8988T (cell line): ENCODE measurements around the gene THRSP.
"Not testable (repeated sequence)": the region's sequence is repeated elsewhere in the genome, so short reads cannot be mapped to it uniquely, and the experiment has no call there.

ENCODE experiments used
- DNase-seq: peaks from one replicate; pipeline ENCODE4 v3.0.0; 2011

The THRSP gene, protein sequence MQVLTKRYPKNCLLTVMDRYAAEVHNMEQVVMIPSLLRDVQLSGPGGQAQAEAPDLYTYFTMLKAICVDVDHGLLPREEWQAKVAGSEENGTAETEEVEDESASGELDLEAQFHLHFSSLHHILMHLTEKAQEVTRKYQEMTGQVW

DNA sequence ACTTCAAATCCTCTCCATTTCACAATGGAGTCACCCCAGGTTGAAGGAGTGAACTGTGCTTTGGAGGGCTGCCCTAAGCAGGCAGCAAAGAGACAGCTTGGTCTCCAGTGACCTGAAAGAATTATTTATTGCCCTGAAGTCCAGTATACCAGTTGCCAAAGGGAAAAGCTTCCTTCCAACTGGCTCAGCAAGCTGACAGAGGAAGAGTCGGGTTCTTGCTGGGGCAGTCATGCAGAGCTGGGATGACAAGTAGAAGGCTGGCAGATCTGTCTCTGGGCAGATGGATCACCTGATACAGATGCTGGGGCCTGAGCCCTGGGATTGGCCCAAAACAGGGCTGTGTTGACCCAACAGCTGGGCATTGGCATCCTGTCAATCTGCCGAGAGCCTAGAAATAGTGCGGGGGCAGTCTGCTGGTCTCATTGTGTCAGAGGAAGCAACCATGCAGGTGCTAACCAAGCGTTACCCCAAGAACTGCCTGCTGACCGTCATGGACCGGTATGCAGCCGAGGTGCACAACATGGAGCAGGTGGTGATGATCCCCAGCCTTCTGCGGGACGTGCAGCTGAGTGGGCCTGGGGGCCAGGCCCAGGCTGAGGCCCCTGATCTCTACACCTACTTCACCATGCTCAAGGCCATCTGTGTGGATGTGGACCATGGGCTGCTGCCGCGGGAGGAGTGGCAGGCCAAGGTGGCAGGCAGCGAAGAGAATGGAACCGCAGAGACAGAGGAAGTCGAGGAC is at the start of gene THRSP:
Gene THRSP (plus strand): TSS at position 422 of the 742 bp plus-strand sequence. CDS start 21 bp downstream, at position 443.
- no peak for DNase-seq

DNA sequence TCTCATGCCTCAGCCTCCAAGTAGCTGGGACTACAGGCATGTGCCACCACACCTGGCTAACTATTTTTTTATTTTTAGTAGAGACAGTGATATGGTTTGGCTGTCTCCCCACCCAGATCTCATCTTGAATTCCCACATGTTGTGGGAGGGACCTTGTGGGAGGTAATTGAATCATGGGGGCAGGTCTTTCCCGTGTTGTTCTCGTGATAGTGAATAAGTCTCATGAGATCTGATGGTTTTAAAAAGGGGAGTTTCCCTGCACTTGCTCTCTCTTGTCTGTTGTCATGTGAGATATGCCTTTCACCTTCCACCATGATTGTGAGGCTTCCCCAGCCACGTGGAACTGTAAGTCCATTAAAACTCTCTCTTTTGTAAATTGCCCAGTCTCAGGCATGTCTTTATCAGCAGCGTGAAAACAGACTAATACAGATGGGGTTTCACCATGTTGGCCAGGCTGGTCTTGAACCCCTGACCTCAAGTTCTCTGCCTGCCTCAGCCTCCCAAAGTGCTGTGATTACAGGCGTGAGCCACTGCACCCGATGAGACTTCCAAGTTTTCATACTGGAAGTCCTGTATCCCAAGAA is 48.6 kb upstream of the THRSP start:
- DNase-seq = not testable (repeated sequence)

DNA sequence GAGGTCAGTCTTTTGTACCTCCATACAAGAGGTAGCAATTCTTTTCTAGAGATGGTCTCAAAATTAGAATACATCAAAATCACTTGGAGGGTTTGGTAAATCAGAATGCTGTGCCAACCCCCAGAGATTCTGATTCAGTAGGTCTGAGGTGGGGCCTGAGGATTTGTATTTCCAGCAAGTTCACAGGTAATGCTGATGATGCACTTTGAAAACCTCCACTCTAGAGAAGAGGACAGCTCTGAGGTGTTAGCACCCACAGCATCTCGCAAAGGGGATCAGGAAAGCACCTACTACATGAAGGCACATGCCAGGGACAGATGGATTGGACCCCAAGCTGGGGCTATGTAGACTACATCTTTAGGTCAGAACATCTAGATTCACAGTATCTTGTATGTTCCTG is 47.8 kb upstream of the THRSP start:
- DNase-seq = no peak

DNA sequence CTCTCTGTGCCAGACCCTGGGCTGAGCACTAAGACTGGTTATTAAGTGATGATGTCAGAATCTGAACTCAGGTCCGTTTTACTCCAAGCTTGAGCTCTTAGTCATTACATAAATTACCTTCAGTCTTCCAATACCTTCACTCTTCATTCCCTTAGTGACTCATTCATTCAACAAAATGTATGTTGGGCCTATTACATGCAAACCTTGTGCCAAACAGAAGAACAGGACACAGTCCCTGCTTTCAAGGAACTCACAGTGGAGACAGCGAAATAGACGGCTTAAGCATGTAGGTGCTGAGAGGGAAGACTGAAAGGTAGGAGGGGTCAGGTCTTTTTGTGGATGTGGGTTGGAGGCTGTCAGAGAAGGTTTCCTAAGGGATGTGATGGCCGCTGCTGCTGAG is 43.9 kb upstream of the THRSP start:
- no peak for DNase-seq

DNA sequence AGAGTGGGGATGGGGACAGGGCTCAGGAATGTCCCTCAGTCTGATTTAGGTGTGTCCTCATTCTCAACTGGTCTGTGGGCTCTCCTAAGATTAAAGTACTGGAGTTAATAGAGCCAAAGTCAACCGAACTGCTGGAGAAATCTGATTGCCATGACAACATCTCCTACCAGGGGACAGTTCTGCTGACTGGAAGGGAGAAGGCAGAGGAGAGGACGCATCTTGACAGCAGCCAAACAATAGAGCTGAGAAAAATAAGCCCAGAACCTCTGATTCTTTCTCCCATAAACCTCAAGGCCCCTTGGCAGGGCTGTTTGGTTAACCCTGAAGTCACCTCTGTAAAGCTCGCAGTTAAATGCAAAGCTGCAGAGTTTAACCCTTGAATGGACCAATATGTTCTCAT is 43.4 kb upstream of the THRSP start:
- no peak for DNase-seq

DNA sequence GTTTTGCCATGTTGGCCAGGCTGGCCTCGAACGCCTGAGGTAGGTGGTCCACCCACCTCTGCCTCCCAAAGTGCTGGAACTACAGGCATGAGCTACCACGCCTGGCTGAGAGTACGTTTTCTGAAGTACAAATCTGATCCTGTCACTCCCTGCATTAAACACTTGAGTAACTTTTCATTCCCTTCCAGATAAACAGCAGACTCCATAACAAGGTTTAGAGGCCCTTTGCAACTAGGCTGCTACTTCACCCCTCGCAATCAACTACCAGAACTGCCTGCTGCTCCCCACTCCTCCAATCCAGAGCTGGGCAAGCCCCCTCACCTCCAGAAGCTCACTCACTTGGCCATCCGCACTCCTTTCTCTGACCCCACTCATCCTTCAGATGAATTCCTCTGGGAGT is 42.0 kb upstream of the THRSP start:
- no peak for DNase-seq

DNA sequence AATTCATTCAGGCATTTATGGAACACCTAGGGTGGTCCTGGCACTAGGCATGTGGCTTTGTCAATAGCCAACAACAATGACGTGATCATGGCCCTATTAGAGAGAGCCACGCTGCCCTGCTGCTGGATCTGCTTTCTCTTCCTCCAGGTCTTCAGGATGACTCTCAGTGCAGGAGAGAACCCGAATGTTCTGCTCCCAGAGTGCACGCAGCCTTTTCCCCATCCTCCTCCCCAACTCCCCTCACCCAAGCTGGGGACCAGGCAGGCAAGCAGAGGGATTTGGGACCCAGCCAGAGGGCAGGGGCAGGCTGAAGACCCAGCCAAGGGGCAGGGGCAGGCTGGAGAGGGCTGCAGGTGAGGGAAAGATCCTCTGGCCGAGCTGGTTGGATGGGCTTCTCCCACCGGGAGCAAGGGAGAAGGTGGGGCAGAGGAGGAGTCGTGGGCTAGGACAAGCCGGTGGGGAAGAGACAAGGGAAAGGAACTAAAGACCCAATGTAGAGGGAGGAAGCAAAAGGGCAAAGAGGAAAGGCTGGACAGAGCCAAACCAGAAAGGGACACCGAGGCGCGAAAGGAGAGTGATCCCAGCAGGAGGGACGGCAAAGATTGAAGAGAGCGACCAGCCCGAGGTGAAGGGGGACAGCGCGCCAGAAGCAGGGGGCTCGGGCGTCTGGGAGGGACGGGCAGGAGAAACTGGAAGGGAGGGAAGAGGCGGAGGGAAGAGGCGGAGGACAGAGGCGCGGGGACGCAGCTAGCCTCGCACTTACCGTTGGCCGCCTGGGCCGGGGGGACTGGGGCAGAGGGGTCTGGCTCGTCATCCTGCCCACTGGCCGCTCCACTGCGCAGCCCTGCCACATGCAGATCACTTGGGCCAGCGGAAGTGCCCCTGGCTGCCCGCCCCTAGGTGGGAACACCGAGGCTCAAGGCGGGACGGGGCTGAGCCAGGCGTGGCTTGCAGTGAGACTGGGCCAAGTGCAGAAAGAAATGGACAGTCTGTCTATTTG is 41.0 kb upstream of the THRSP start, which contains the start of gene KCTD14:
Gene KCTD14 (minus strand): TSS at position 880 of the 1,000 bp plus-strand sequence. CDS start 27 bp downstream, at position 853.
- peak; percentile 89 for DNase-seq

DNA sequence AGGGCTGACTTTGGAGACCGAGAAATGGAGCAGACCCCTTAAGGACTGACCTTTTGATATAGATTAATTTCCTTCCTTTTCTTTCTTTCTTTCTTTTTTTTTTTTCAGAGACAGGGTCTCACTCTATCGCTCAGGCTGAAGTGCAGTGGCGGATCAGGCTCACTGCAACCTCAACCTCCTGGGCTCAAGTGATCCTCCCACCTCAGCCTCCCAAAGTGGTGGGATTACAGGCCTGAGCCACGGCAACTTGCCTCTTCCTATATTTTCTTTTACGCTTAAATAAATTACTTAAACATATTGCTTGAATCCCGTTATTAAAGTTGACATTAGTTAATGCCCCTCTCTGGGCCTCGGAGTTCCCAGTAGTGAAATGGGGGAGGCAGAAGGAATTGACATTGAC is 40.2 kb upstream of the THRSP start:
- DNase-seq = no peak

DNA sequence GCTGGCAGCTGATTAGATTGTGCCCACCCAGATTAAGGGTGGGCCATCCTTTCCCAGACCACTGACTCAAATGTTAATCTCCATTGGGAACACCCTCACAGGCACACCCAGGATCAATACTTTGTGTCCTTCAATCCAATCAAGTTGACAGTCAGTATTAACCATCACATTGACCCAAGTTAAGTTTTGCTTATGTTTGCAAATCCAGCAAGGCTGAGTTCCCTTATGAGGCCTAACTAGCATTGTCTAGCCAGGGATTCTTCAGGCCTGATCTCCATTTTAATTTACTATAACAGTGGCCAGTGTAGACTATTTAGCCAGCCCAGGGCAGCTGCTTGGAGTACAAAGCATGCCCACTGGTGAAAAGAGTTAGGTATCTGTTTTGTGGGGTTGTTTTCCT is 38.3 kb upstream of the THRSP start:
- no peak for DNase-seq

DNA sequence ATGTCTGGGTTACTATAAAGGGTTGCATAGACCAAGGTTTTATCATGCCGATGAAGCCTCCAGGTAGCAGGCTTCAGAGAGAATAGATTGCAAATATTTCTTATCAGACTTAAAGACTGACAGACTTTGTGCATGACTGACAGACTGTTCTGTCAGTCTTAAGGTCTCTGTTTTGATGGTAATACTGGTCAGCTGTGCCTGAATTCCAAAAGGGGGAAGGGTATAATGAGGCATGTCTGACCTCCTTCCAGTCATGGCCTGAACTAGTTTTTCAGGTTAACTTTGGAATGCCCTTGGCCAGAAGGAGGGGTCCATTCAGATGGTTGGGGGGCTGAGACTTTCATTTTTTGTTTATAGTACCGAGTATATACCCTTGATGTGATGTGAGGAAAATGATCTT is 35.9 kb upstream of the THRSP start:
- DNase-seq = no peak

DNA sequence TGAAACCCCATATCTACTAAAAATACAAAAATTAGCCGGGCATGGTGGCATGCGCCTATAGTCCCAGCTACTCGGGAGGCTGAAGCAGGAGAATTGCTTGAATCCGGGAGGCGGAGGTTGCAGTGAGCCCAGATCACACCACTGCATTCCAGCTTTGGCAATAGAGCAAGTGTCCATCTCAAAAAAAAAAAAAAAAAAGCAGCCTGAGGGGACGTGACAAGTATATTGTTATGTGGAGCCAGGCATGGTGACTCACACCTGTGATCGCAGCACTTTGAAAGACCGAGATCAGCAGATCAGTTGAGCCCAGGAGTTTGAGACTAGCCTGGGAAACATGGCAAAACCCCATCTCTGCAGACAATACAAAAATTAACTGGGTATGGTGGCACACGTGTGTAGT is 35.2 kb upstream of the THRSP start:
- DNase-seq = not testable (repeated sequence)

DNA sequence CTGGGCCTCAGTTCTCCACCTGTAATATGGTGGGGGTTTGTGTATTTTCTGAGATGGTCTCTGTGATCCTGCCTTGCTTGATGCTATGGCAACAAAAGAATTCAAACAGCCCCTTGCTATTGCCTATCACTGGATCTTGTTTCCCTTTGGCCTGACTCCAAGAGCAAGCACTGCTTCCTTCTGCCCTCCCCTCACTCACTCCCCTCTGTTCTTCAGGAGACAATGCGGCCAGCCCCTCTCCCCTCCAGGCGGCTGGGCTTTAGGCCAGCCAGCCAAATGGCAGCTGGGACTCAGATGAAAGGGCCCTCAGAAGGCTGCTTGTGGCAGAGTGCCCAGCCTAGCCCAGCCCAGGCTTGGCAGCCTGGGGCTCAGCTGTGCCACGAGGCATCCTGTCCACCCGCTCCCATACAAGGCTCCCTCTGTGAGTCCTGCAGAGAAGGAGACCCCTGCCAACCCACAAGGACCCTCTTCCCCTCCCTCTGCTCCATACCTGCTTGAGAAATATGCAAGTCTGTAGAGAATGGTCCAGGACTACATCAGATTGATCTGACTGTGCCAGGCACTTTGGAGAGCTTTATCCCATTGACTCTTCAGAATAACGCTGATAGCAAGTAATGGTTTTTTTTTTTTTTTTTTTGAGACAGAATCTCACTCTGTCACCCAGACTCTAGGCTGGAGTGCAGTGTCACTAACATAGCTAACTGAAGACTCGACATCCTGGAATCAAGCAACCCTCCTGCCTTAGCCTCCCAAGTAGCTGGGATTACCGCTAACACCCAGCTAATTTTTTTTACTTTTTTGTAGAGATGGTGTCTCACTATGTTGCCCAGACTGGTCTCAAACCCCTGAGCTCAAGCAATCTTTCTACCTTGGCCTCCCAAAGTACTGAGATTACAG is 33.0 kb upstream of the THRSP start:
- DNase-seq = no peak

DNA sequence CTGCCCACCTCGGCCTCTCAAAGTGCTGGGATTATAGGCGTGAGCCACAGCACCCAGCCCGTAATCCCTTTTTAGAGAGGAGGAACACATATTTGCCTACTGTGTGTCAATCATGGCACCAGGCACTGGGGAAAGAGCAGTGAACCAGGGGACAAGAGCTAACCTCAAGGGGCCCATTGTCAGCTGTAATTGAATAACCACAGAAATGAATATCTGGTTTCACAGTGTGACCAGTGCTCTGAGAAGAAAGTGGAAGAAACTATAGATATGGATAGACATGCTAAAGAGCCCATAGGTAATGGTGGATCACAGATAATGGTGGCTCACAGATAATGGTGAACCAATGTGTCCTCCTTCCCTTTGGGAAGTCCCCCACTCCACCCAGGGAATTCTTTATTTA is 32.0 kb upstream of the THRSP start:
- no peak for DNase-seq

DNA sequence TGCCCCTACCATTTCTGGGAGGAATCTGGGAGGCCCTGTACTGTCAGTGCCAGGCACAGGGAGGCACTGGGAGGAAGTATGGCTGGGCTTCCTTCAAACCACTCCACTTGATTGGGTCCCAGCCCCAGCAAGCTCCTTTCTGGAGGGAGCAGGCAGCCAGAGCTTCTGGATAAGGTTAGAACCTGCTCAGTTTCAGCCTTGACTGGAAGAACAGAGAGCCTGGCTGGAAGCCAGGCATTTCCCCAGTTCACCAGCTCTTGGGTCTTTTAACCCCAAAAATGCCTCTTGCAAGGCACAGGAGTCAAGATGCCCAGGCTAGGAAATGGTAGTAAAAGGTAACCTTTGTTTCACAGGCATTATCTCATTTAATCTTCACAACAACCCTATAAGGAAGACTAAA is 31.6 kb upstream of the THRSP start:
- no peak for DNase-seq

DNA sequence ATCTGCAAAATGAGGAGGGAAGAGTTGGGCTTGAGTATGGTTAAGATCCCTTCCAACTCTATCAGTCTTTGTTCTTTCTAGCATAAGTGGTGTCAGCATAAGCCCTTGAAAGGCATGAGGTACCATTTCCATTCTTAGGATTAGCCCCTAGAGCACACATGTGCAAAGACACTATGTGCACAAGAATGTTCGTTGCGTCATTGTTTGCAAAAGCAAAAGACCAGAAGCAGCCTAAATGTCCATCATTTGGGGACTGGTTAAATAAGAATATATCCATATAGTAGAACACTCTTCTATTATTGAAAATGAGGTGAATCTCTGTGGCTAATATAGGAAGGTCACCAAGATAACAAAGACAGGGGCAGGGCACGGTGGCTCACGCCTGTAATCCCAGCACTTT is 30.6 kb upstream of the THRSP start:
- no peak for DNase-seq

DNA sequence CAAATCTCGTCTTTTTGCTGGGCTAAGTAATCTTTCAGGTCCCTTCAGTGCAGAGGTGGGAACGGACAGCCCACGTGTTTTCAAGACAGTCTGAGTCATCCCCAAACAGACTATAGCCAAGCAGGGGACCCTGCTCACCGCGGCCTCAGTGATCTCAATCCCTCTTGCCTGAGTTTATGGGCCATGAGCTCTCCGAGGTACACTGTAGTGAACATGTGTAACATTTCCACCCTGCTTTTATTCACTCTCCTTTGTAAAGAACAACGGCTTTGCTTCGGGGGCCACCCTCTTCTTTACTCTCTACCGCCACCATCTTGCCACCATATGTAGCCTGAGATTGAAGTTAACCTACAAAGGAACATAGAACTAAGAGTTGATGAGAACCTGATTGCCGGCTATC is 29.0 kb upstream of the THRSP start:
- DNase-seq = no peak

DNA sequence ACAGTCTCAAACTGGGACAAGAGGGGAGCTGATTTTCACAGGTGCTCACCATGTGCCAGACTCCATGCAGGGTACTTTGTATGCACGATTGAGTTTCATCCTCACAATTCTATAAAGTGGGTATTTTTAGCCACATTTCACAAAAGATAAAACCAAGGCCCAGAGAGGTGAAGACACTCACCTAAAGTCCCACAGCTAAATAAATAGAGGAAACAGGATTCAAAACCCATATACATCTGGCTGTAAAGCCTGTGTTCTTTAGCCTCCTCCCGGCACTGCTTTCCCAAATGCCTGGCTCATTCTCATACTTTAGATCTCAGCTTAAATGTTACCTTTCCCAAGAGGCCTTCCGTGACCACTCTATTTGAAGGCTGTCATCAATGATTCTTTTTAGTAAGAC is 27.3 kb upstream of the THRSP start:
- no peak for DNase-seq

DNA sequence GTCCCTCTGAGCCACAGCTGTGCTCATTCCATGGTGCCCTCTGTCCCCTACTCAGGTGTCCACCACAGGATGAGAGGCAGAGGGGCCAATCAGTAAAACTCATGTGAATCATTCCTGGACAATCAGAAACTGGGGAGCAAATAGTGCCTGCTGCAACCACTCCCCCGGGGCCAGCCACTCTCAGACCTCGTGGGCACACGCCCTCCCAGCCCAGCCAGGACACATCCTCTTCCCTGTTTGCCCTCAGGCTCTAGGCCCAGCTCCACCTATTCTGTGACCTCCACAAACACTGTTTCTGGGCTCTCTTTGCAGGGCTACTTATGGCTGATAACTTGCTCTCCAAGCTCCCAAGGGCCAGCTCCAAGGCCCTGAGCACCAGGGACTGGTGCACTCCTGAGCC is 26.6 kb upstream of the THRSP start:
- no peak for DNase-seq

DNA sequence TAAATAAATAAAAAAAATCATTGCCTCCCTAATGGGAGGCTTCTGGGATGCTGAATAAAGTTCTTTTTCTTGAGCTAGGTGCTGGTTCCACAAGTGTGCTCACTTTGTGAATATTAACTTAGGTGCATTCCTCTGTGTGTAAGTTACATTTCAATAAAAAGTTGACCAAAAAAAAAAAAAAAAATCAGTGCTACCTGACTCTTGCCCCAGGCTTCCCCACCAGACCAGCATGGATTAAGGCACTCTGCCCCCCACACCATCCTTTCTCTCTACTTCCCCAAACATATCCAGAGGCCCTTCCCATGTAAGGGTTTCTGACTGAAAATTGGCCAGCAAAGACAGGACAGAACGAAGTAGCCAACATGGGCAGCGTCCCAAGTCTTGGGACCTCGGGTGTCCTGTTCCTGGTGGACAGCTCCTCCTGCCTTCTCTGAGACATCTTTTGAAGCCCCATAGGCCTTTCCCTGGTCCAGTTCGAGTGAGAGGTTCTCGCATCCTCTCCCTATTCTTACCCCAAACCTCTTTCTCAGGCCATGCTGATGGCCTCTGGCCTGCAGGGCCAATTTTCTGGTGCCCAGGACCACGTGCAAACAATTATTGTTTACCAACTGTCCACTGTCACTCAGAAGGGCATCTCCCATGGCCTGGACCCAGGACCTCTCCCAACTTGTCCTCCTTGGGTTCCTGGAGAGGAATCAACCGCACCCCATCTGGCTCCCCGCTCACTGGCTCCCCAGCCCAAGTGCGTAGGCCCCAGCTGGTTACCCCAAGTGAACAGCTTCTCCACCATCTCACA is 25.6 kb upstream of the THRSP start:
- no peak for DNase-seq

DNA sequence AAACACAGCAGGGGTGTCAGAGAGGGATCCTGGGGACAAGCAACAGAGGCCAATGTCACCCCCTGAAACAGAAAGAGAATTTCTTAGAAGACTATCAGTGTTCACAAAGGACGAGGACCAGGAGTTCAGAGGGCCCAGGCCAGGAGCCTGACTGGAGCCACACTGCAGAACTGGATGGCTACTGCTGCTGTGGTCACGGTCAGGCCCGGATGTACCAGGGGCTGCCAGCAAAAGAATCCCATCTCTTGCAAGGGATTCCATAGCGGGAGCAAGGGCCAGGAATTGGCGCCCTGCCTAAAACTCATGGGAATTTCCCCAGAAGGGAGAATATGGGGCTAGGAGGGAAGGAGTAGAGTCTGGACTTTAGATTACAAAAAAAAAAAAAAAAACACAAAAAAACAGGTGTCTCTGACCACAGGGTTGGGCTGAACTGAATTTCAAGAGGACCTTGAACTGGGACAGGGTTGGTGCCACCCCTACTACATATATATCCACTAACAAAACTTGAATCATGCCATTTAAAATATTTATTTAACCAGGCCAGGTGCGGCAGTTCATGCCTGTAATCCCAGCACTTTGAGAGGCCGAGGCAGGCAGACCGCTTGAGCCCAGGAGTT is 24.9 kb upstream of the THRSP start:
- DNase-seq = no peak

DNA sequence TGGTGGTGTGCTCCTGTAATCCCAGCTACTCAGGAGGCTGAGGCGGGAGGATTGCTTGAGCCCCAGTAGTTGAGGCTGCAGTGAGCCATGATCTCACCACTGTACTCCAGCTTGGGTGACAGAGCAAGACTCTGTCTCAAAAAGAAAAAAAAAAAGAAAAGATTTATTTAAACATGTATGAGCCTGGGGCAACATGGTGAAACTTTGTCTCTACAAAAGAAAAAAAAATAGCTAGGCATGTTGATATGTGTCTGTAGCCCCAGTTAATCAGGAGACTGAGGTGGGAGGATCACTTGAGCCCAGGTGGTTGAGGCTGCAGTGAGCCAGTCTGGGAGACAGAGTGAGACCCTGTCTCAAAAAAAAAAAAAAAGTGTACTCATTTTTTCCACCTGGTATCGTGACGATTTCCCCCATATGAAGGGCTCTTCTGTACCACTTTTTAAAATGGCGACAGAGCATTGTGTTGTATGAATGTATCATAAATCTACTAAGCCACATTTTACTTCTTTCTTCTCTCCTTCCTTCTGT is 24.2 kb upstream of the THRSP start:
- no peak for DNase-seq
